Breast epithelium (tissue), 3 donors: ENCODE measurements around the gene ARHGAP15.

Experiments used
- POLR2A ChIP-seq: fragments of 450-650 bp; IDR thresholded peaks from one replicate; pipeline ENCODE4 v1.6.1; 2016; ENCODE audit warnings: antibody characterized with exemption, mild to moderate bottlenecking, moderate library complexity
- POLR2AphosphoS5 ChIP-seq, 3 donors: sonication (generic); formaldehyde crosslinking; IDR thresholded peaks; one replicate each; pipeline ENCODE4 v1.6.1; 2017; ENCODE audit warnings: antibody characterized with exemption in 3 of 3
- TF ChIP-seq, protein P1 (sequence below), 3 donors: fragments of 450-650 bp; IDR thresholded peaks; one replicate each; pipeline ENCODE4 v1.5.1; 2016 to 2017; ENCODE audit warnings: antibody characterized with exemption in 3 of 3, mild to moderate bottlenecking in 3 of 3, moderate library complexity in 3 of 3

DNA sequence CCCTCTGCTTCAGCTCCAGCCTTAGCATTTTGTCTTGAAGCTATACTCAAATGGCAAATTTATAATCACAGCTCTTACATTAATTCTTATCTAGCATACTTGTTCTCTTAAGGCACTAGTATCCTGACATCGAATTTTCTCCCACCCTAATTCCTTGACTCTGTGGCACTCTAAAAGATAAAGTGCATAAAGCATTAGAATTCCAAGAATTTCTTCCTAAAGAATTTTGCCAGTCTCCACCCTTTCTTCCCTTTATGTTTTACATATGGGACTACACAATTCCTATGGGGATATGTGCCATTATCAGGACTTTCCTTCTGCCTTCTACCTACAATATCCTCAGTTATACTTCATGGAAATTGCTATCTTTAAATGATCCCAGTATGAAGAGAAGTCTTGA is 560.3 kb downstream of the ARHGAP15 start:
- TF ChIP-seq, protein P1, sequence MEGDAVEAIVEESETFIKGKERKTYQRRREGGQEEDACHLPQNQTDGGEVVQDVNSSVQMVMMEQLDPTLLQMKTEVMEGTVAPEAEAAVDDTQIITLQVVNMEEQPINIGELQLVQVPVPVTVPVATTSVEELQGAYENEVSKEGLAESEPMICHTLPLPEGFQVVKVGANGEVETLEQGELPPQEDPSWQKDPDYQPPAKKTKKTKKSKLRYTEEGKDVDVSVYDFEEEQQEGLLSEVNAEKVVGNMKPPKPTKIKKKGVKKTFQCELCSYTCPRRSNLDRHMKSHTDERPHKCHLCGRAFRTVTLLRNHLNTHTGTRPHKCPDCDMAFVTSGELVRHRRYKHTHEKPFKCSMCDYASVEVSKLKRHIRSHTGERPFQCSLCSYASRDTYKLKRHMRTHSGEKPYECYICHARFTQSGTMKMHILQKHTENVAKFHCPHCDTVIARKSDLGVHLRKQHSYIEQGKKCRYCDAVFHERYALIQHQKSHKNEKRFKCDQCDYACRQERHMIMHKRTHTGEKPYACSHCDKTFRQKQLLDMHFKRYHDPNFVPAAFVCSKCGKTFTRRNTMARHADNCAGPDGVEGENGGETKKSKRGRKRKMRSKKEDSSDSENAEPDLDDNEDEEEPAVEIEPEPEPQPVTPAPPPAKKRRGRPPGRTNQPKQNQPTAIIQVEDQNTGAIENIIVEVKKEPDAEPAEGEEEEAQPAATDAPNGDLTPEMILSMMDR (IDR thresholded peaks at IDR 0.05) = no peak
- TF ChIP-seq POLR2A (no peak), POLR2AphosphoS5 (IDR thresholded peaks at IDR 0.05) (no peak)
